Measurements from ENCODE around the gene CPZ. TPM values are rescaled to one million over a fixed set of nuclear protein-coding genes. Genes with fewer than 3 reads are reported as not detected.

Gene CPZ
- total and polyA plus RNA-seq, 10 donors, result 0.11 to 8.5 (median 0.93) TPM; not detected in 1

DNA sequence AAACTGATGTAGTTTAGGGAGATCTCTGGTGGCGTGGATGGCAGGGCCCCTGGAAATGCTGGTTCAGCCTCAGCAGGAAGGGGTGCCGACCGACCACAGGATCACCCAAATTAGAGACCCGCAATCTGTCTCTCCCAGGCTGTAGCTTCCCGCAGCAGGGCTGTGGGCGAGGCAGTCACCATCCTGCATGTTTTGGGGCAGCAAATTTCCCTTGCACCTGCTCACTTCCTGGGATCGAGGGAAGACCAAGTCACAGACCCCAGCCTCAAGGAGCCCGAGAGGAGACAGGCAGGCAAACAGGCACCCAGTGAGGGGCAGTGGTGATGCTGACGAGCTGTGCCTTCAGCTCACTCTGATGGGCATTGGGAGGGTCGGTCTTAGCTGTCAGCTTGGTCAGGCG lies 33.6 kb upstream of the CPZ start:
- intact Hi-C loops (cut with DNase I; ENCODE audit: low total_unique reads), result no loop called here
- no peaks in the 10 kb centered on the region for H3K36me3 ChIP-seq
- H3K4me1 ChIP-seq, result no peaks in the 10 kb centered on the region
- DNase-seq, result peak; percentile 39
- H3K4me3 ChIP-seq, result no peak overlapping the region
- 84 to 94% (median 86%) methylated on average over 6 to 11 of the region's 11 CpGs for WGBS, 5 donors
- H3K27me3 ChIP-seq (replicated peaks in 1 of 7), result peaks cover 0 to 19% (median 0%) of the 10 kb centered on the region in 7 donors
- no peak overlapping the region for H3K27ac ChIP-seq
- TF ChIP-seq POLR2A (IDR thresholded peaks at IDR 0.05) (no peak), POLR2AphosphoS5 (IDR thresholded peaks at IDR 0.05) (no peak)
- TF ChIP-seq, protein P1, sequence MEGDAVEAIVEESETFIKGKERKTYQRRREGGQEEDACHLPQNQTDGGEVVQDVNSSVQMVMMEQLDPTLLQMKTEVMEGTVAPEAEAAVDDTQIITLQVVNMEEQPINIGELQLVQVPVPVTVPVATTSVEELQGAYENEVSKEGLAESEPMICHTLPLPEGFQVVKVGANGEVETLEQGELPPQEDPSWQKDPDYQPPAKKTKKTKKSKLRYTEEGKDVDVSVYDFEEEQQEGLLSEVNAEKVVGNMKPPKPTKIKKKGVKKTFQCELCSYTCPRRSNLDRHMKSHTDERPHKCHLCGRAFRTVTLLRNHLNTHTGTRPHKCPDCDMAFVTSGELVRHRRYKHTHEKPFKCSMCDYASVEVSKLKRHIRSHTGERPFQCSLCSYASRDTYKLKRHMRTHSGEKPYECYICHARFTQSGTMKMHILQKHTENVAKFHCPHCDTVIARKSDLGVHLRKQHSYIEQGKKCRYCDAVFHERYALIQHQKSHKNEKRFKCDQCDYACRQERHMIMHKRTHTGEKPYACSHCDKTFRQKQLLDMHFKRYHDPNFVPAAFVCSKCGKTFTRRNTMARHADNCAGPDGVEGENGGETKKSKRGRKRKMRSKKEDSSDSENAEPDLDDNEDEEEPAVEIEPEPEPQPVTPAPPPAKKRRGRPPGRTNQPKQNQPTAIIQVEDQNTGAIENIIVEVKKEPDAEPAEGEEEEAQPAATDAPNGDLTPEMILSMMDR (IDR thresholded peaks at IDR 0.05 in 8 of 11, conservative IDR thresholded peaks at IDR 0.05 in 3 of 11), result no peak
- no peaks in the 10 kb centered on the region for H3K9me3 ChIP-seq

DNA sequence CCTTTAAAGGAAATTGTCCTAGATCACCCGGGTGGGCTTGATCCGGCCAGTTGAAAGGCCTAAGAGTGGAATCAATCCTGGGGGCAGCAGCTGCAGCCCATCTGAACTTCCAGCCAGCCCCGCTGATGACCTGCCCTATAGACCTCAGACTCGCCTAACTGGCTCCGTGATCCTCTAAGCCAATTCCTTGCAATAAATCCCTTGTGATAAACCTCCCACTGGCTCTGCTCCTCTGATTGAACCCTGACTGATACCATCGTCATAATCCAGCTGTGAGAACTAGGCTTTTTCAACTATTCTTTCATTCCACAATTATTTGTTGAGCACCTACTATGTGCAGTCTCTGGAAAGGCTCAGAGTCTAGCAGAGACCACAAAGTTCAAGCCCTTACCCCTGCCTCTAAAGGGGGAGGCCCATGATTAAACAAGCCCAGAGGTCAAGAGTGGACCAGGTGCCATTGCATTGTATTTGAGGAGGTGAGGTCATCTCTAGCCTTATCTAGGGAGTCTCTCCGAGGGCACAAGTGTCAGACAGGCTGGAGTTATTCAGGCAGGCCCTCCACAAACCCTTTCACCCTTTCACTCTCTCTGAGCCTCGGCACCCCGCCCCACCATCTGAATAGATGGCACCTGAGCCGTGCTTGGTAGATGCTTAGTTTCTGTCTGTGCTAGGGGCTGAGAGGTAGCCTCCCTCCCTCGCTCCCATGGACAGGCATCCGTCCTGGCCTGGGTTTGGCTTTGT lies 32.9 kb upstream of the CPZ start:
- intact Hi-C loops (cut with DNase I; ENCODE audit: low total_unique reads), result no loop called here
- TF ChIP-seq, protein P1 (IDR thresholded peaks at IDR 0.05 in 8 of 11, conservative IDR thresholded peaks at IDR 0.05 in 3 of 11), result no peak
- TF ChIP-seq POLR2A (IDR thresholded peaks at IDR 0.05) (no peak), POLR2AphosphoS5 (IDR thresholded peaks at IDR 0.05) (no peak)

GRCh38 chr4:8560265-8561047 lies 32.1 kb upstream of the CPZ start:
- Histone ChIP-seq H3K4me1 (no peaks in the 10 kb centered on the region), H3K27ac (no peak overlapping the region), H3K4me3 (no peak overlapping the region), H3K27me3 (replicated peaks in 1 of 7) (peaks cover 0 to 20% (median 0%) of the 10 kb centered on the region in 7 donors), H3K9me3 (no peaks in the 10 kb centered on the region), H3K36me3 (no peaks in the 10 kb centered on the region)
- 68 to 72% (median 71%) methylated on average over 16 of the region's 16 CpGs for WGBS, 5 donors
- DNase-seq, result peak; percentile 45
- TF ChIP-seq POLR2A (IDR thresholded peaks at IDR 0.05), result no peak
- no peak for TF ChIP-seq POLR2AphosphoS5 (IDR thresholded peaks at IDR 0.05)
- TF ChIP-seq, protein P1 (IDR thresholded peaks at IDR 0.05 in 8 of 11, conservative IDR thresholded peaks at IDR 0.05 in 3 of 11), result no peak
- intact Hi-C loops (cut with DNase I; ENCODE audit: low total_unique reads), result no loop called here

More for the DNA sequence above, 32.9 kb upstream of the CPZ start:
- no peaks in the 10 kb centered on the region for H3K36me3 ChIP-seq
- H3K27me3 ChIP-seq (replicated peaks in 1 of 7), result peaks cover 0 to 20% (median 0%) of the 10 kb centered on the region in 7 donors
- H3K4me1 ChIP-seq, result no peaks in the 10 kb centered on the region
- DNase-seq, result no peak
- no peak overlapping the region for H3K27ac ChIP-seq
- 78 to 88% (median 83%) methylated on average over 10 to 12 of the region's 12 CpGs for WGBS, 5 donors
- H3K4me3 ChIP-seq, result no peak overlapping the region
- H3K9me3 ChIP-seq, result no peaks in the 10 kb centered on the region

DNA sequence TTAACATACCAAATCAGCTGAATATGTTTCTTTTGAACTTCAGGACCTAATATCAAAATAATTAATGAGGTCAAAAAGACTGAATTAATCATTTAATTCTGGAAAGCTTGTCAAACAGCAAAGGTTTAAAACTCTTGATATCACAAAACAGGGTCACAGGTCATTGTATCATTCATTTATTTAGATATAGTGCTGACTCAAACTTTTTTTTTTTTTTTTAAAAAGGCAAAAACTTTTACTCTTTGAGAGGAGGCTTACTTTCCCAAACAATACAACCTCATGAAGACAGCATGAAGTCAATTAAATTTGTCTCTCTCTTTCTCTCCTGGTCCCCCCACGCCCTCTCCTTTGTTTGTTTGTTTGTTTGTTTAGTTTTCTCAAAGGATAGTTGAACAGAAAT lies 28.0 kb upstream of the CPZ start:
- TF ChIP-seq POLR2AphosphoS5 (IDR thresholded peaks at IDR 0.05) (no peak), POLR2A (IDR thresholded peaks at IDR 0.05) (no peak)
- TF ChIP-seq, protein P1 (IDR thresholded peaks at IDR 0.05 in 8 of 11, conservative IDR thresholded peaks at IDR 0.05 in 3 of 11), result no peak
- Histone ChIP-seq H3K4me1 (no peaks in the 10 kb centered on the region), H3K4me3 (no peak overlapping the region), H3K27me3 (replicated peaks in 1 of 7) (peaks cover 0 to 18% (median 0%) of the 10 kb centered on the region in 7 donors), H3K9me3 (no peaks in the 10 kb centered on the region), H3K36me3 (no peaks in the 10 kb centered on the region), H3K27ac (no peak overlapping the region)
- intact Hi-C loops (cut with DNase I; ENCODE audit: low total_unique reads), result no loop called here
- WGBS, 5 donors, result 32 to 50% (median 46%) methylated on average over 1 of the region's 1 CpG
- no peak for DNase-seq
